Mucosa of gallbladder (tissue), 1 donor: ENCODE data around the gene NELFA. TPM values are rescaled to one million over a fixed set of nuclear protein-coding genes. Genes with fewer than 3 reads are reported as not detected.
"Not testable (repeated sequence)": the region's sequence is repeated elsewhere in the genome, so short reads cannot be mapped to it uniquely, and the experiment has no call there.

Experiments
- DNase-seq: peaks from one replicate; pipeline ENCODE4 v3.0.0-alpha.2; 2020; ENCODE audit warnings: low spot score
- total RNA-seq: library from RNA; stranded (reverse); gene quantifications from one replicate; pipeline ENCODE4 v1.2.1, GENCODE V29; 2021
- donor health status: DM: no; HTN: no; CAD: no.

Gene NELFA
- total RNA-seq, 1 donor from 2014 or later: 34.2 TPM

GRCh38 chr4:1993718-1994516, 14.9 kb downstream of the NELFA start:
- DNase-seq: not testable (repeated sequence)

GRCh38 chr4:1993169-1993516, 15.6 kb downstream of the NELFA start:
- DNase-seq: no peak

- DNase-seq: no peak
Measured at GRCh38 chr4:1992468-1993168, 16.2 kb downstream of the NELFA start.

- no peak for DNase-seq
Measured at GRCh38 chr4:1991596-1992434, 17.0 kb downstream of the NELFA start.

- DNase-seq: no peak
Measured at GRCh38 chr4:1991087-1991486, 17.7 kb downstream of the NELFA start.

GRCh38 chr4:1990676-1991075, 18.1 kb downstream of the NELFA start:
- DNase-seq: no peak

- DNase-seq: no peak
Measured at GRCh38 chr4:1990348-1990645, 18.5 kb downstream of the NELFA start.

GRCh38 chr4:1989533-1990347, 19.0 kb downstream of the NELFA start:
- no peak for DNase-seq

GRCh38 chr4:1988327-1988724, 20.4 kb downstream of the NELFA start:
- DNase-seq: no peak

GRCh38 chr4:1987721-1988326, 20.9 kb downstream of the NELFA start:
- no peak for DNase-seq

GRCh38 chr4:1987296-1987695, 21.5 kb downstream of the NELFA start:
- DNase-seq: no peak

- no peak for DNase-seq
Measured at GRCh38 chr4:1986578-1987210, 22.1 kb downstream of the NELFA start.

GRCh38 chr4:1985780-1986577, 22.8 kb downstream of the NELFA start:
- no peak for DNase-seq

GRCh38 chr4:1985294-1985693, 23.5 kb downstream of the NELFA start:
- no peak for DNase-seq

- DNase-seq: no peak
Measured at GRCh38 chr4:1984406-1985191, 24.2 kb downstream of the NELFA start.

GRCh38 chr4:1983846-1984405, 24.8 kb downstream of the NELFA start:
- no peak for DNase-seq

GRCh38 chr4:1983053-1983845, 25.5 kb downstream of the NELFA start:
- no peak for DNase-seq
